Stomach (tissue), 4 donors: Measurements from ENCODE around the gene AADAC.

Experiments
- CTCF ChIP-seq, 7 experiments: fragments of 450-650 bp in 4 of 7; fragments of 200-600 bp in 3 of 7; sonication (generic) in 3 of 7; IDR thresholded peaks; one replicate each; pipeline ENCODE4 v1.5.1; 2016 to 2019; ENCODE audit warnings: antibody characterized with exemption in 7 of 7, control low read depth in 2 of 7, mild to moderate bottlenecking in 1 of 7
- EP300 ChIP-seq: sonication (generic); formaldehyde crosslinking; IDR thresholded peaks from one replicate; pipeline ENCODE4 v1.6.1; 2017; ENCODE audit warnings: antibody characterized with exemption
- POLR2A ChIP-seq, 4 donors: fragments of 450-650 bp; IDR thresholded peaks; one replicate each; pipeline ENCODE4 v1.6.1; 2016; ENCODE audit warnings: antibody characterized with exemption in 4 of 4, control low read depth in 2 of 4, mild to moderate bottlenecking in 1 of 4, moderate library complexity in 1 of 4
- POLR2AphosphoS5 ChIP-seq, 3 donors: sonication (generic); formaldehyde crosslinking; IDR thresholded peaks; one replicate each; pipeline ENCODE4 v1.6.1; 2016; ENCODE audit warnings: antibody characterized with exemption in 3 of 3

- TF ChIP-seq POLR2A (IDR thresholded peaks at IDR 0.05) (no peak), CTCF (IDR thresholded peaks at IDR 0.05) (no peak), POLR2AphosphoS5 (IDR thresholded peaks at IDR 0.05) (no peak), EP300 (no peak)
Observed at GRCh38 chr3:151859233-151859673, 45.3 kb downstream of the AADAC start.
